H9 (cell line): ENCODE data around the gene ABHD4. TPM values are rescaled to one million over a fixed set of nuclear protein-coding genes. Genes with fewer than 3 reads are reported as not detected.
"Not testable (repeated sequence)": the region's sequence is repeated elsewhere in the genome, so short reads cannot be mapped to it uniquely, and the experiment has no call there.

Source experiments
- DNase-seq: peaks from one replicate; pipeline ENCODE4 v3.0.0-alpha.2; 2017
- H2AFZ ChIP-seq: one replicate; pipeline ENCODE4 v1.6.1; 2013; ENCODE audit warnings: mild to moderate bottlenecking, low read length, control low read depth, moderate library complexity
- H2AK5ac ChIP-seq: 2 replicates; pipeline ENCODE4 v1.6.1; 2013; ENCODE audit warnings: low read length, control low read depth, mixed read lengths; ENCODE audit not compliant: insufficient read length
- H2BK120ac ChIP-seq: one replicate; pipeline ENCODE4 v1.6.1; 2013; ENCODE audit warnings: low read depth, mild to moderate bottlenecking, low read length, control low read depth, inconsistent platforms; ENCODE audit not compliant: poor library complexity, severe bottlenecking
- H2BK12ac ChIP-seq: 2 replicates; pipeline ENCODE4 v1.6.1; 2013; ENCODE audit warnings: low read length, control low read depth, mixed read lengths, low read depth; ENCODE audit not compliant: insufficient read length
- H2BK15ac ChIP-seq: 2 replicates; pipeline ENCODE4 v1.6.1; 2013; ENCODE audit warnings: low read depth, low read length, control low read depth
- H2BK20ac ChIP-seq: one replicate; pipeline ENCODE4 v1.6.1; 2013; ENCODE audit warnings: low read depth, mild to moderate bottlenecking, low read length, control low read depth, inconsistent platforms; ENCODE audit not compliant: poor library complexity, severe bottlenecking
- H2BK5ac ChIP-seq: 2 replicates; pipeline ENCODE4 v1.6.1; 2013; ENCODE audit warnings: low read length, control low read depth, mixed read lengths; ENCODE audit not compliant: insufficient read length
- H3K14ac ChIP-seq: 2 replicates; pipeline ENCODE4 v1.6.1; 2013; ENCODE audit warnings: low read length, control low read depth; ENCODE audit not compliant: insufficient read depth
- H3K18ac ChIP-seq: 2 replicates; pipeline ENCODE4 v1.6.1; 2013; ENCODE audit warnings: low read depth, mild to moderate bottlenecking, mixed read lengths, low read length, control low read depth; ENCODE audit not compliant: insufficient read length
- H3K23ac ChIP-seq: 2 replicates; pipeline ENCODE4 v1.6.1; 2013; ENCODE audit warnings: low read length, control low read depth, mixed read lengths, low read depth; ENCODE audit not compliant: insufficient read length
- H3K23me2 ChIP-seq: 2 replicates; pipeline ENCODE4 v1.6.1; 2013; ENCODE audit warnings: low read depth, mild to moderate bottlenecking, mixed read lengths, low read length, control low read depth; ENCODE audit not compliant: insufficient read length, poor library complexity, severe bottlenecking
- H3K27ac ChIP-seq: 2 replicates; pipeline ENCODE4 v1.5.1; 2013; ENCODE audit warnings: low read length, control low read depth, mixed read lengths, low read depth; ENCODE audit not compliant: insufficient read length
- H3K27me3 ChIP-seq: 2 replicates; pipeline ENCODE4 v1.6.1; 2013; ENCODE audit warnings: low read length, control low read depth, inconsistent platforms; ENCODE audit not compliant: insufficient read depth
- H3K4ac ChIP-seq: 2 replicates; pipeline ENCODE4 v1.6.1; 2013; ENCODE audit warnings: low read depth, mild to moderate bottlenecking, control low read depth, inconsistent platforms, low read length, moderate library complexity
- H3K4me1 ChIP-seq: 2 replicates; pipeline ENCODE4 v1.6.1; 2013; ENCODE audit warnings: low read length, control low read depth, inconsistent platforms; ENCODE audit not compliant: insufficient read depth
- H3K4me2 ChIP-seq: 2 replicates; pipeline ENCODE4 v1.6.1; 2013; ENCODE audit warnings: low read length, control low read depth, mixed read lengths; ENCODE audit not compliant: insufficient read length, insufficient read depth
- H3K56ac ChIP-seq: 2 replicates; pipeline ENCODE4 v1.6.1; 2013; ENCODE audit warnings: low read depth, mild to moderate bottlenecking, mixed read lengths, low read length, control low read depth; ENCODE audit not compliant: insufficient read length
- H3K79me1 ChIP-seq: 2 replicates; pipeline ENCODE4 v1.6.1; 2013; ENCODE audit warnings: low read depth, mild to moderate bottlenecking, moderate library complexity, low read length, control low read depth, inconsistent platforms; ENCODE audit not compliant: insufficient read depth, poor library complexity, severe bottlenecking
- H3K79me2 ChIP-seq: 2 replicates; pipeline ENCODE4 v1.6.1; 2013; ENCODE audit warnings: low read length, control low read depth, inconsistent platforms; ENCODE audit not compliant: insufficient read depth
- H3K9ac ChIP-seq: 2 replicates; pipeline ENCODE4 v1.6.1; 2013; ENCODE audit warnings: low read length, control low read depth, mixed read lengths; ENCODE audit not compliant: insufficient read length; ENCODE audit errors: extremely low read depth
- H3K9me3 ChIP-seq: one replicate; pipeline ENCODE4 v1.6.1; 2013; ENCODE audit warnings: low read depth, low read length, inconsistent platforms; ENCODE audit not compliant: control insufficient read depth
- H3T11ph ChIP-seq: one replicate; pipeline ENCODE4 v1.6.1; 2013; ENCODE audit warnings: mild to moderate bottlenecking, low read length, control low read depth, inconsistent platforms
- H4K20me1 ChIP-seq: one replicate; pipeline ENCODE4 v1.6.1; 2013; ENCODE audit not compliant: control insufficient read depth, insufficient read length, insufficient read depth
- H4K5ac ChIP-seq: 2 replicates; pipeline ENCODE4 v1.6.1; 2013; ENCODE audit warnings: low read depth, mild to moderate bottlenecking, mixed read lengths, low read length, control low read depth; ENCODE audit not compliant: insufficient read length
- H4K8ac ChIP-seq: replicated peaks from 2 replicates; pipeline ENCODE4 v1.6.1; 2013; ENCODE audit warnings: low read length, control low read depth, mixed read lengths, low read depth; ENCODE audit not compliant: insufficient read length
- H4K91ac ChIP-seq: 2 replicates; pipeline ENCODE4 v1.6.1; 2013; ENCODE audit warnings: low read depth, mild to moderate bottlenecking, moderate library complexity, mixed read lengths, low read length, control low read depth; ENCODE audit not compliant: insufficient read length
- H3K27ac Mint-ChIP-seq, 3 experiments: 2 replicates in 2 of 3; 3 replicates in 1 of 3; pipeline ENCODE4 v1.8.0; 2020 to 2021; ENCODE audit warnings: mixed read lengths in 3 of 3, mild to moderate bottlenecking in 1 of 3, moderate library complexity in 1 of 3
- H3K27me3 Mint-ChIP-seq: 2 replicates; pipeline ENCODE4 v1.8.0; 2021; ENCODE audit warnings: low read depth, mild to moderate bottlenecking, moderate library complexity, mixed read lengths
- H3K36me3 Mint-ChIP-seq, 3 experiments: 2 replicates in 2 of 3; 3 replicates in 1 of 3; pipeline ENCODE4 v1.8.0; 2020 to 2021; ENCODE audit warnings: low read depth in 3 of 3, mixed read lengths in 3 of 3; ENCODE audit not compliant: insufficient read depth in 1 of 3
- H3K4me1 Mint-ChIP-seq, 2 experiments: 2 replicates each; pipeline ENCODE4 v1.8.0; 2020; ENCODE audit warnings: mixed read lengths in 2 of 2
- H3K4me3 Mint-ChIP-seq, 2 experiments: 2 replicates in 1 of 2; 3 replicates in 1 of 2; pipeline ENCODE4 v1.8.0; 2020 to 2021; ENCODE audit warnings: mild to moderate bottlenecking in 2 of 2, mixed read lengths in 2 of 2, moderate library complexity in 1 of 2
- H3K9me3 Mint-ChIP-seq, 2 experiments: 2 replicates in 1 of 2; 3 replicates in 1 of 2; pipeline ENCODE4 v1.8.0; 2020; ENCODE audit warnings: mild to moderate bottlenecking in 2 of 2, mixed read lengths in 2 of 2, moderate library complexity in 1 of 2
- WGBS: extraction: QIAGEN DNeasy Blood & Tissue Kit; methylation state at CpG from one replicate; pipeline ENCODE4 v1.1.7; 2013; ENCODE audit warnings: missing lambda C conversion rate, low lambda C conversion rate, mixed read lengths; ENCODE audit not compliant: insufficient read length; ENCODE audit errors: extremely low coverage; 5-methylcytosine and 5-hydroxymethylcytosine counted together
- total RNA-seq: library from RNA; stranded (reverse); gene quantifications from 2 replicates; pipeline ENCODE4 v1.2.1, GENCODE V29; 2021
- TF ChIP-seq, protein P1 (sequence below): fragments of 200-600 bp; sonication (generic); conservative IDR thresholded peaks from 3 replicates; pipeline ENCODE4 v1.8.0; 2021; ENCODE audit warnings: antibody characterized with exemption, mild to moderate bottlenecking

The ABHD4 gene
- total RNA-seq, 1 experiment from 2014 or later = 21.8 TPM

DNA sequence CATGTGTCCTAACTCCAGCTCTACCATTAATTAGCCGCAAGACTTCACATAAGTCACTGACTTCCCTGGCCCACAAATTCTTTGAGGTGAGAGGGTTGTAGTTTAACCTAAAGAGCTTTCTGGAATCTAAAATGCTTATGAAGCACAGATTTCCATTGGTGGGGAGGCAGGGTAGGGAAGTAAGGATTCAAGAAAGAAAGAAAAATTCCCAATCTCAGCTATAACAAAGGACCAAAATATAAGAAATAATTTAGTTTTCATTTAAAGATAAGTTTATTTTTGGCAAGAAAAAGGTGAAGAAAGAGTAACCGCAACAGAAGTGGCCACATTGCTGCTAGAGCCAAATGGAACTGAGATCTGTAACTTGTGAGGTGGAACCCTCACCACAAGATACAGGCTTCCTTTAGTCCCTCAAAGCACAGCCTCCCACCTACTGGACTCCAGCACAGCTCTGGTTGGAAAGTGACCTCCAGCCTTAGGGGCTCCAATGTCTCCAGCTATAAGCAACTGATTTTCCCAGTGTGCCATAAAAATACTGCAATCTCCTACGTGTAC, 32.6 kb upstream of the ABHD4 start:
- H4K20me1 ChIP-seq = no peaks in the 10 kb centered on the region
- TF ChIP-seq, protein P1, sequence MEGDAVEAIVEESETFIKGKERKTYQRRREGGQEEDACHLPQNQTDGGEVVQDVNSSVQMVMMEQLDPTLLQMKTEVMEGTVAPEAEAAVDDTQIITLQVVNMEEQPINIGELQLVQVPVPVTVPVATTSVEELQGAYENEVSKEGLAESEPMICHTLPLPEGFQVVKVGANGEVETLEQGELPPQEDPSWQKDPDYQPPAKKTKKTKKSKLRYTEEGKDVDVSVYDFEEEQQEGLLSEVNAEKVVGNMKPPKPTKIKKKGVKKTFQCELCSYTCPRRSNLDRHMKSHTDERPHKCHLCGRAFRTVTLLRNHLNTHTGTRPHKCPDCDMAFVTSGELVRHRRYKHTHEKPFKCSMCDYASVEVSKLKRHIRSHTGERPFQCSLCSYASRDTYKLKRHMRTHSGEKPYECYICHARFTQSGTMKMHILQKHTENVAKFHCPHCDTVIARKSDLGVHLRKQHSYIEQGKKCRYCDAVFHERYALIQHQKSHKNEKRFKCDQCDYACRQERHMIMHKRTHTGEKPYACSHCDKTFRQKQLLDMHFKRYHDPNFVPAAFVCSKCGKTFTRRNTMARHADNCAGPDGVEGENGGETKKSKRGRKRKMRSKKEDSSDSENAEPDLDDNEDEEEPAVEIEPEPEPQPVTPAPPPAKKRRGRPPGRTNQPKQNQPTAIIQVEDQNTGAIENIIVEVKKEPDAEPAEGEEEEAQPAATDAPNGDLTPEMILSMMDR = no peak
- no peak overlapping the region for H3K27ac Mint-ChIP-seq

DNA sequence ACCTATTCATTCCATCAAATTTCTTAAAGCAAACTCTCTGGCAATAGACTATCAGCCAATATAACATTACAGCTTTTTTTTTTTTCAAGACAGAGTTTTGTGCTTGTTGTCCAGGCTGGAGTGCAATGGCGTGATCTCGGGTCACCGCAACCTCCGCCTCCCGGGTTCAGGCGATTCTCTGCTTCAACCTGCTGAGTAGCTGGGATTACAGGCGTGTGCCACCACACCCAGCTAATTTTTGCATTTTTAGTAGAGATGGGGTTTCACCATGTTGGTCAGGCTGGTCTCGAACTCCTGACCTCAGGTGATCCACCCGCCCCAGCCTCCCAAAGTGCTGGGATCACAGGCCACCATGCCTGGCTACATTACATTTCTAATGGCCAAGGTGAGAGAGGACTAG, 31.8 kb upstream of the ABHD4 start:
- not testable (repeated sequence) for H3K79me1 ChIP-seq, H3K27ac Mint-ChIP-seq, H4K91ac ChIP-seq, H3K56ac ChIP-seq, H2BK120ac ChIP-seq, H3K79me2 ChIP-seq, H3K27me3 Mint-ChIP-seq, H2AK5ac ChIP-seq, H2AFZ ChIP-seq, H2BK15ac ChIP-seq, H3K4me3 Mint-ChIP-seq, H3K27ac ChIP-seq, H3K18ac ChIP-seq, H2BK20ac ChIP-seq, DNase-seq, H2BK5ac ChIP-seq, H3K9me3 ChIP-seq, H3K23me2 ChIP-seq, H4K5ac ChIP-seq, H3T11ph ChIP-seq, H4K20me1 ChIP-seq, H3K4me1 ChIP-seq, H3K23ac ChIP-seq, H3K4me2 ChIP-seq, H3K27me3 ChIP-seq, H3K14ac ChIP-seq, H3K9me3 Mint-ChIP-seq, H4K8ac ChIP-seq, H2BK12ac ChIP-seq, H3K4ac ChIP-seq, H3K9ac ChIP-seq
- Mint-ChIP-seq H3K4me1 (peaks cover 22 to 25% of the 10 kb centered on the region in 2 experiments), H3K36me3 (peaks cover 4 to 41% (median 28%) of the 10 kb centered on the region in 3 experiments; a peak in 6 of 7 replicates)
- no CpG with 5 or more reads among the region's 9 CpGs for WGBS

More for the DNA sequence above, 32.6 kb upstream of the ABHD4 start:
- no peak overlapping the region for H3K4ac ChIP-seq
- no peaks in the 10 kb centered on the region for H3K27me3 ChIP-seq
- H2AFZ ChIP-seq = no peak overlapping the region
- H3K4me1 ChIP-seq = no peaks in the 10 kb centered on the region
- H2BK5ac ChIP-seq = no peak overlapping the region
- H2BK12ac ChIP-seq = no peak overlapping the region
- H3K23me2 ChIP-seq = no peaks in the 10 kb centered on the region
- Mint-ChIP-seq H3K36me3 (peaks cover 4 to 41% (median 28%) of the 10 kb centered on the region in 3 experiments; a peak in 6 of 7 replicates), H3K9me3 (no peaks in the 10 kb centered on the region), H3K4me1 (peaks cover 24 to 27% of the 10 kb centered on the region in 2 experiments), H3K27me3 (no peaks in the 10 kb centered on the region), H3K4me3 (no peak overlapping the region)
- H4K5ac ChIP-seq = no peak overlapping the region
- H3K56ac ChIP-seq = no peak overlapping the region
- no CpG with 5 or more reads among the region's 3 CpGs for WGBS
- no peak for DNase-seq
- no peaks in the 10 kb centered on the region for H3K79me2 ChIP-seq
- no peak overlapping the region for H3T11ph ChIP-seq
- no peak overlapping the region for H3K14ac ChIP-seq
- H3K4me2 ChIP-seq = no peak overlapping the region
- H3K27ac ChIP-seq = no peak overlapping the region
- H4K8ac ChIP-seq = no peak overlapping the region
- no peak overlapping the region for H2BK120ac ChIP-seq
- H3K9me3 ChIP-seq = no peaks in the 10 kb centered on the region
- H3K9ac ChIP-seq = no peak overlapping the region
- H2AK5ac ChIP-seq = no peak overlapping the region
- H3K23ac ChIP-seq = no peak overlapping the region
- H3K79me1 ChIP-seq = peaks cover 2% of the 10 kb centered on the region
- no peak overlapping the region for H2BK20ac ChIP-seq
- no peak overlapping the region for H3K18ac ChIP-seq
- H2BK15ac ChIP-seq = no peak overlapping the region
- no peak overlapping the region for H4K91ac ChIP-seq
